ENCODE results near the gene RC3H2.

Gene RC3H2

GRCh38 chr9:122797316-122798063, 107.7 kb downstream of the RC3H2 start:
- DNase-seq: no peak
